Nephron progenitor cell (in vitro differentiated cells): ENCODE measurements around the gene SORCS2.

Experiments used
- DNase-seq: peaks from one replicate; pipeline ENCODE4 v3.0.0; 2021
- H3K27ac Mint-ChIP-seq: 2 replicates; pipeline ENCODE4 v1.8.0; 2021; ENCODE audit warnings: mild to moderate bottlenecking, moderate library complexity, mixed read lengths
- H3K27me3 Mint-ChIP-seq: 2 replicates; pipeline ENCODE4 v1.8.0; 2021; ENCODE audit warnings: mild to moderate bottlenecking, low read depth, mixed read lengths; ENCODE audit not compliant: poor library complexity
- H3K36me3 Mint-ChIP-seq: 2 replicates; pipeline ENCODE4 v1.8.0; 2021; ENCODE audit warnings: low read depth, mixed read lengths
- H3K4me1 Mint-ChIP-seq: 2 replicates; pipeline ENCODE4 v1.8.0; 2021; ENCODE audit warnings: mixed read lengths
- H3K4me3 Mint-ChIP-seq: 2 replicates; pipeline ENCODE4 v1.8.0; 2021; ENCODE audit warnings: mild to moderate bottlenecking, moderate library complexity, mixed read lengths
- H3K9me3 Mint-ChIP-seq: 2 replicates; pipeline ENCODE4 v1.8.0; 2021; ENCODE audit warnings: mild to moderate bottlenecking, moderate library complexity, mixed read lengths
- CTCF ChIP-seq: fragments of 200-600 bp; sonication (generic); IDR thresholded peaks from 2 replicates; pipeline ENCODE4 v1.5.0; 2021; ENCODE audit warnings: antibody characterized with exemption

SORCS2 gene

GRCh38 chr4:7372673-7373072 is 180.3 kb downstream of the SORCS2 start:
- peak overlapping the region; percentile 64 for H3K27ac Mint-ChIP-seq
- H3K36me3 Mint-ChIP-seq = no peaks in the 10 kb centered on the region
- H3K27me3 Mint-ChIP-seq = peaks cover 3% of the 10 kb centered on the region
- H3K9me3 Mint-ChIP-seq = peaks cover 3% of the 10 kb centered on the region
- peaks cover 28% of the 10 kb centered on the region for H3K4me1 Mint-ChIP-seq
- no peak for DNase-seq
- no peak overlapping the region for H3K4me3 Mint-ChIP-seq
- no peak for TF ChIP-seq CTCF

GRCh38 chr4:7374571-7374970 is 182.2 kb downstream of the SORCS2 start:
- Mint-ChIP-seq H3K27ac (no peak overlapping the region), H3K4me3 (no peak overlapping the region), H3K27me3 (peaks cover 2% of the 10 kb centered on the region), H3K9me3 (peaks cover 4% of the 10 kb centered on the region), H3K36me3 (no peaks in the 10 kb centered on the region), H3K4me1 (peaks cover 26% of the 10 kb centered on the region)
- DNase-seq = no peak
- no peak for TF ChIP-seq CTCF

GRCh38 chr4:7375427-7375826 is 183.1 kb downstream of the SORCS2 start:
- DNase-seq = no peak
- Mint-ChIP-seq H3K27ac (no peak overlapping the region), H3K9me3 (peaks cover 4% of the 10 kb centered on the region), H3K4me1 (peaks cover 29% of the 10 kb centered on the region), H3K27me3 (no peaks in the 10 kb centered on the region), H3K36me3 (no peaks in the 10 kb centered on the region), H3K4me3 (no peak overlapping the region)
- no peak for TF ChIP-seq CTCF

GRCh38 chr4:7377223-7377865 is 185.0 kb downstream of the SORCS2 start:
- H3K27ac Mint-ChIP-seq = no peak overlapping the region
- no peak for DNase-seq
- no peak for TF ChIP-seq CTCF
- peaks cover 21% of the 10 kb centered on the region for H3K4me1 Mint-ChIP-seq
- H3K4me3 Mint-ChIP-seq = no peak overlapping the region
- no peaks in the 10 kb centered on the region for H3K36me3 Mint-ChIP-seq
- peaks cover 4% of the 10 kb centered on the region for H3K9me3 Mint-ChIP-seq
- peaks cover 8% of the 10 kb centered on the region for H3K27me3 Mint-ChIP-seq

- Mint-ChIP-seq H3K27me3 (peaks cover 10% of the 10 kb centered on the region), H3K9me3 (peaks cover 4% of the 10 kb centered on the region), H3K4me1 (peaks cover 31% of the 10 kb centered on the region), H3K36me3 (no peaks in the 10 kb centered on the region), H3K4me3 (no peak overlapping the region), H3K27ac (no peak overlapping the region)
- no peak for DNase-seq
- no peak for TF ChIP-seq CTCF
Observed at GRCh38 chr4:7379186-7379585, 186.8 kb downstream of the SORCS2 start.

GRCh38 chr4:7379719-7380118 is 187.4 kb downstream of the SORCS2 start:
- Mint-ChIP-seq H3K27ac (no peak overlapping the region), H3K27me3 (peaks cover 10% of the 10 kb centered on the region), H3K4me1 (peaks cover 31% of the 10 kb centered on the region), H3K36me3 (no peaks in the 10 kb centered on the region), H3K4me3 (no peak overlapping the region), H3K9me3 (peaks cover 4% of the 10 kb centered on the region)
- TF ChIP-seq CTCF = no peak
- no peak for DNase-seq
